Neural cell (in vitro differentiated cells): Measurements from ENCODE around the gene PNPLA1.

Experiments used
- EZH2 ChIP-seq: fragments of 200-600, 300-800 bp; shearing (Covaris generic), sonication (generic); IDR thresholded peaks from 2 replicates; pipeline ENCODE4 v1.6.1; 2014; ENCODE audit warnings: antibody characterized with exemption, low read length, borderline replicate concordance, mild to moderate bottlenecking; ENCODE audit not compliant: insufficient read depth, poor library complexity, severe bottlenecking
- MXI1 ChIP-seq: fragments of 450-650 bp; conservative IDR thresholded peaks from 2 replicates; pipeline ENCODE4 v1.6.1; 2014; ENCODE audit warnings: antibody characterized with exemption, mild to moderate bottlenecking; ENCODE audit not compliant: poor library complexity, severe bottlenecking
- POLR2AphosphoS5 ChIP-seq: IDR thresholded peaks from 2 replicates; pipeline ENCODE4 v1.6.1; 2012
- TF ChIP-seq, protein P1 (sequence below): fragments of 450-650 bp; IDR thresholded peaks from 2 replicates; pipeline ENCODE4 v1.5.1; 2014; ENCODE audit warnings: antibody characterized with exemption, mild to moderate bottlenecking, moderate library complexity; ENCODE audit not compliant: poor library complexity, severe bottlenecking

DNA sequence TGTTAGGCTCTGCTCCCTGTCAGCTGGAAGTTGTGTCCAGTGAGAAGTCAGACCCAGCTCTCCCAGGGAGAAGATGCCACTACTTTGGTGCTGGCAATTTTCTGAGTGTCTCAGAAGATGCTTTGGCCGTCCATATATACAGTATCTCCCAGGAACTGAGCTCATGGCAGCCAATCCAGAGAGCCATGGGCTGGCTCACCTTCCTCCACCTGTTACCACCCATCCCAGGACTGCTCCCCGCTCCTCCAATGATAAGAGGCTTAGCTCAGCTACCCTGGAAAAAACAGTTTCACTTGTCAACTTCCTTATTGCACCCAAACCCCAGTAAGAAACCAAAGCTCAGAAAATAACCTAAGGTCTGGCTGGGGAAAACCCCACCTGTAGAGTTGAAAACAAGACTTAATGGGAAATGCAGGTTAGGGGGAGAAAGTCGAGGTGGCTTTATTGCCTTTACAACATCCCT lies 67.0 kb downstream of the PNPLA1 start, which contains the start of gene BNIP5:
- TF ChIP-seq, protein P1, sequence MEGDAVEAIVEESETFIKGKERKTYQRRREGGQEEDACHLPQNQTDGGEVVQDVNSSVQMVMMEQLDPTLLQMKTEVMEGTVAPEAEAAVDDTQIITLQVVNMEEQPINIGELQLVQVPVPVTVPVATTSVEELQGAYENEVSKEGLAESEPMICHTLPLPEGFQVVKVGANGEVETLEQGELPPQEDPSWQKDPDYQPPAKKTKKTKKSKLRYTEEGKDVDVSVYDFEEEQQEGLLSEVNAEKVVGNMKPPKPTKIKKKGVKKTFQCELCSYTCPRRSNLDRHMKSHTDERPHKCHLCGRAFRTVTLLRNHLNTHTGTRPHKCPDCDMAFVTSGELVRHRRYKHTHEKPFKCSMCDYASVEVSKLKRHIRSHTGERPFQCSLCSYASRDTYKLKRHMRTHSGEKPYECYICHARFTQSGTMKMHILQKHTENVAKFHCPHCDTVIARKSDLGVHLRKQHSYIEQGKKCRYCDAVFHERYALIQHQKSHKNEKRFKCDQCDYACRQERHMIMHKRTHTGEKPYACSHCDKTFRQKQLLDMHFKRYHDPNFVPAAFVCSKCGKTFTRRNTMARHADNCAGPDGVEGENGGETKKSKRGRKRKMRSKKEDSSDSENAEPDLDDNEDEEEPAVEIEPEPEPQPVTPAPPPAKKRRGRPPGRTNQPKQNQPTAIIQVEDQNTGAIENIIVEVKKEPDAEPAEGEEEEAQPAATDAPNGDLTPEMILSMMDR: no peak
- no peak for TF ChIP-seq EZH2
- no peak for TF ChIP-seq POLR2AphosphoS5
- TF ChIP-seq MXI1: no peak
